ENCODE data around the gene OOSP4B.

- TF ChIP-seq POLR2A (IDR thresholded peaks at IDR 0.05): no peak
- no peak for TF ChIP-seq CTCF (IDR thresholded peaks at IDR 0.05)
- no peak for TF ChIP-seq POLR2AphosphoS5 (IDR thresholded peaks at IDR 0.05)
- no peak for TF ChIP-seq EP300 (IDR thresholded peaks at IDR 0.05)
Measured at GRCh38 chr11:60064111-60064510, 47.1 kb downstream of the OOSP4B start.
